ENCODE measurements around the gene ZMYND12.
A peak's percentile ranks its signal among the peaks of the same experiment; 100 is the strongest.

Gene ZMYND12

GRCh38 chr1:42434340-42434739, 21.5 kb downstream of the ZMYND12 start:
- no peak for DNase-seq

DNA sequence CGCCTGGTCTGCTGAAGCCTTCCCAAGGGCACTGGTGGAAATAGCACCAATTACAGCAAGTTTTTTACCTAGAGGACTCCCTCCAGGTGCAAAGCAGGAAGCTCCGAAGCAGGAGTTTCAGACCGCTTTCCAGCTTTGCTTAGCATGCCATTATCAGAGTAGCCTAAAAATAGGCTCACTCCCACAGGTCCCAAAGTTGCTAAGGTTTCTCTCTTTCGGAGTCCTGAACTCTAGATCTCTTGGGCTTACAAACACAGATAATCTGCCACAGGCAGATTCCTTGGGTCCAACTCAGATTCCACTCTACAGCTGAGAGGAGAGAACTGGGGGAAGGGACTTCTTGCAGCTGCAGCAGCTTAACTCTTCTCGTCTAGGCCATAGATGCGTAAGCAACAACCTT, 22.5 kb downstream of the ZMYND12 start:
- DNase-seq = no peak

DNA sequence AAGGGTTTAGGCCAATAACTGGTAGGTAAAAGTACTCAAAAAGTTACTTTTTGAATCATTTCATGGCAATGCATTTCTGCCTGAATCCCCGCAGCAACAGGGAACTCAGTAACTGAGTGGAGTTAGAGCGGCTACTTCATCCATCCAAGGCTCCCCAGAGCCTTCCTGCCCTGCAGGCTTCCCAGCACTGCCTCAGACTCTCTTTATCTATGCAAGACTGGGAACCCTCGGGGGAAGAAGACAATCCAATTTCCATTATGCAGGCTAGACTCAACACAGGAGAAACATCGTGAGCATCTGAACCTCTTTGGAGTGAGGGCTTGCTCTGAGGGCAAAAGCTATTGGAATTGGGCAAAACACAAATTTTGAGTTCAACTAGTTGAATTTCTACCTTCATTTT, 23.1 kb downstream of the ZMYND12 start:
- no peak for DNase-seq

GRCh38 chr1:42431514-42431913, 24.3 kb downstream of the ZMYND12 start:
- no peak for DNase-seq

- no peak for DNase-seq
Observed at GRCh38 chr1:42430286-42431135, 25.3 kb downstream of the ZMYND12 start.

GRCh38 chr1:42429603-42430002, 26.2 kb downstream of the ZMYND12 start:
- DNase-seq = no peak

DNA sequence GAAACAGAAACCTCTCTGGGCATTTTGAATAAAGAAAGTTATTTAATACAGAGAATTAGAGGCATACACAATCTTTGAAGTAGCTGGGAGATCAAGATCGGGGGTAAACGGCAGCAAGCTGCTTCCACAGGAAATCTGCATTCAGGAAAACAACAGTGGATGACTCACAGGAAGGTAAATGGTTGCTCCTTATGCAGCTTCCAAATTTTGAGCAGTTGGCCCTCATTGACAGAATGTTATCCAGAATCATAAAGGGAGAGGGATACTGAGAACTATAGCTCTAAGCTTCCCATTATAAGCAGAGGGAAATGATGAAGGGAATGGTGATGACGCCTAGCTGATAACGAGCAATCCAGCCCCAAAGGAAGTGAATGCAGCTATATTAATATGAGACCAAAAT, 28.6 kb downstream of the ZMYND12 start:
- DNase-seq = no peak

DNA sequence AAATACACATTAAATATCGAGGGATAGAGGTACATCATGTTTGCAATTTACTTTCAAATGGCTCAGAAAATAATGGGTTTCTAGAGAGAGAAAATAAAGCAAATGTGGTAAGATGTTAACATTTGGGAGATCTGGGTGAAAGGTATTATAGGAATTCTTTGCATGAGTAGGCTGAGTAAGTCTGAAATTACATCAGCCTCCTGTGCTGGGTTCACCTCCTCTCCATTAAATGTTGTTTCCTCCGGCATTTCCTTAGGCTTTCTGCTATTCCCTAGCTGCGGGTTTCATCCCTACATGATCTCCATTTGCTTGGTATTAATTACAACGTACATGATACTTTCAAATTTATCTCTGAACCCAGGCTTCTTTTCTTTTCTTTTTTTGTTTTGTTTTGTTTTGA, 31.6 kb downstream of the ZMYND12 start:
- DNase-seq = no peak

- DNase-seq = no peak
Observed at GRCh38 chr1:42423681-42424080, 32.1 kb downstream of the ZMYND12 start.

GRCh38 chr1:42422737-42423136, 33.1 kb downstream of the ZMYND12 start:
- DNase-seq = peak; percentile 17

GRCh38 chr1:42420911-42421585, 34.8 kb downstream of the ZMYND12 start:
- peak; percentile 98 for DNase-seq

DNA sequence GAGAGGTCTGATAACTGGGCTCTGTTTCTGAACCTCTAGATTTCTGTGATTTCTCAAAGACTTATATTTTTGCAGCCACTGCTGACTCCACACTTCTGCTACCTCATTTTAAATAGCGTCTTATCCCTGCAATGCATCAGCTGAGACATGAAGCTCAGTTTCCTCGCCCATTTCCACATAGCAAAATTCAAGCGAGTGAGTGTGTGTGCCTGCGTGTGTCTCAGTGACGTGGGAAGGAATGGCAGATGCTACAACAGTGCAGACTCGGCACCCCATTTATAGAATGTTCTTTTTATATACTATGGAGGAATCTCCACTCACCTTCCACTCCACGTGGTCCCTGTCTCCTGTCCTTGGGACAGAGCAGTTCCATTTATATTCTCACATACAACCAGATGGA, 35.7 kb downstream of the ZMYND12 start:
- DNase-seq = no peak

DNA sequence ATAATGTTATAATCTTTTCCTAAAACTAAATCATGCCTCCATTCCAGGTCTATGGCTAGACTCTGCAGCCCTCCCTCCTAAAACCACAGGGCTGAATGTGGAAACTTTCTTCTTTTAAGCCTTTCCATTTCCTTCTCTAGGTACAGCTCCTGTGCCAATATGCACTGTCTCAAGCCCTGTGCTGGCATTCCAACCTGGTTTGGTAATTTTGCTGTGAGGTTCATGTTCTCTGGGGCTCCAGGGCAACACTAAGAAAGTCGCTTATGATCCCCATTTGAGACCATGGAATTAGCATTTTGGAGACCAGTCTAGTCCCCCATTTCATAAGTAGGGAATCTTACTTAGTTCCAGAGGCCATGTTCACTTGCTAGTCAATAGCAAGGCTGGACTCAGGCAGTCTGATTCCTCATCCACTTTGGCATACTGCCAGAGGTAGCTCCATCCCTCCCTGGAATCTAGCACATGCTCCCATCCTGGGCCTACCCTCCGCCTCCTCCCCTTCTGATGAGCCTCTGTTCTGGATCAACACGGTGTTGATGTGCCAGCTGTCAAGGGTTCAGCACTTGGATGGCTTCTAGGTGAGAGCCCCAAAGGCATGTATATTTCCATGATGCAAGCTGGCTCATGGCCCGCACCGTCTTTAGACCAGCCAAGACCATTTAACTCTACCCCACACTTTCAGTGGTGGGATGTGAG, 36.5 kb downstream of the ZMYND12 start:
- peak; percentile 87 for DNase-seq

GRCh38 chr1:42418516-42418915, 37.3 kb downstream of the ZMYND12 start:
- no peak for DNase-seq

DNA sequence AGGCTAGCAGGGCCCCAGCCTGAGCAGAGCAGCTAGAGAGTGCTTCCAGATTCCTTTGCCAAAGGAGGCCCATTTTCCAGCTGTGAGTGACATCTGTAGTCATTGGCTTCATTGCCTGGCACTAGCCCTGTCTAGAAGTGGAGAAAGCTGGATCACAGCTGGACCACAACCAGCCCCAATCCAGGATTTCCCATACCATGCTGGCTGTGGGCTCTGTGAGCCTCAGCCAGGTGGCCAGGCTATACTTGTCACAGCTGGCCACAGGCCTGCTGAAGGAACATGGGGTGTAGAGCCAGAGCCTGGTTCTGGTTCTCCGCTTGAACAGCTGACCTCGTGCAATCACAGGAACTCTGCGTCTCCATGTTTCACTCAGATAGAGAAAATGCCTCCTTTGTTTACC, 38.7 kb downstream of the ZMYND12 start:
- DNase-seq = no peak

- no peak for DNase-seq
Observed at GRCh38 chr1:42414551-42415496, 41.0 kb downstream of the ZMYND12 start.

DNA sequence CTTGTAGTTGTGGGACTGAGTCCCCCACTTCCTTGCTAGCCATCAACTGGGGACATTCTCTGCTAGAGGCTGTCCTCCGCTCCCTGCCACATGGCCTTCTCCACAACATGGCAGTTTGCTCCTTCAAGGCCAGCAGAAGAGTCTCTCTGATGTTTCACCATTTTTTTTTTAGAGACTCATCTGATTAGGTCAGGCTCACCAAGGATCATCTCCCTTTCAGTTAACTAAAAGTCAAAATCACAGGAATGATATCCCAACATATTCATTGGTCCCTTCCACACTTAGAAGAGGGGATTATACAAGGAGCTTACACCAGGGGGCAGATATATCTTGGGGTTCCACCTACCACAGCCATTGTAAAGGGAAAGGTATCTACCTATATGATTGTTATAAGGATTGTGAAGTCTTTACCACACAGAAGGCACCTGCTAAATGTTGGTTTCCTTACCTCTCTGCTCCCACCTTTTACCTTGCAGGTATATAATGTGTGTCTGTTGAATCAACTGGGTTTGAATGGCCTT, 51.9 kb downstream of the ZMYND12 start:
- no peak for DNase-seq

DNA sequence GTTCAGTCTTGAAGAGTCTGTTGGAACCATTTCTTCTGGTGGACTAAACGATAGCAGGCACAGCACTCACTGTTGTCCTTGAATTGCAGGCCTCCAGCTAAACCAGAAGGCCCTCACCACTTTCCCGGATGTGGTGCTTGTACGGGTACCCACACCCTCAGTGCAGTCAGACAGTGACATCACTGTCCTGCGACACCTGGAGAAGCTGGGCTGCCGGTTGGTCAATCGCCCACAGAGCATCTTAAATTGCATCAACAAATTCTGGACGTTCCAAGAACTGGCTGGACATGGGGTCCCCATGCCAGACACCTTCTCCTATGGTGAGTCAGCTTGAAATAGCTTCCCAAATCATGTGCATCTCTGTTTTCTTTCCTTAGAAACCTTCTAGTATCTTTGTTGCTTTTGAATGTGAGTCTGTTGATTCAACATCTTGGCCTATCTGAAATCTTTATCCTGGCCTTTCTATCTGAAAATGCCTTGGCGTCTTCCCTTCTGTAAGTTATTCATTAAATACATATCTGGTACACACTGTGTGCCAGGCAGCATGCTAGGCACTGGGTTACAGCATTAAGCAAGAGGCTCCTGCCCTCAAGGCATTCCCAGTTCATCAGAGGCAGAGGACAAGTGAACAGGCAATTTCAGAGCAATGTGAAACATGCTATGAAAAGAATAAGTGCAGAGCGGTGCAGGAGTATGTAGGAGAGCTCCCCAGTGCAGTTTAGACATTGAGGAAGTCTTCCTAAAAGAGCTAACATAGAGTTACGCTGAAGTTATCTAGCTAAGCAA, 56.3 kb downstream of the ZMYND12 start:
- DNase-seq = no peak

DNA sequence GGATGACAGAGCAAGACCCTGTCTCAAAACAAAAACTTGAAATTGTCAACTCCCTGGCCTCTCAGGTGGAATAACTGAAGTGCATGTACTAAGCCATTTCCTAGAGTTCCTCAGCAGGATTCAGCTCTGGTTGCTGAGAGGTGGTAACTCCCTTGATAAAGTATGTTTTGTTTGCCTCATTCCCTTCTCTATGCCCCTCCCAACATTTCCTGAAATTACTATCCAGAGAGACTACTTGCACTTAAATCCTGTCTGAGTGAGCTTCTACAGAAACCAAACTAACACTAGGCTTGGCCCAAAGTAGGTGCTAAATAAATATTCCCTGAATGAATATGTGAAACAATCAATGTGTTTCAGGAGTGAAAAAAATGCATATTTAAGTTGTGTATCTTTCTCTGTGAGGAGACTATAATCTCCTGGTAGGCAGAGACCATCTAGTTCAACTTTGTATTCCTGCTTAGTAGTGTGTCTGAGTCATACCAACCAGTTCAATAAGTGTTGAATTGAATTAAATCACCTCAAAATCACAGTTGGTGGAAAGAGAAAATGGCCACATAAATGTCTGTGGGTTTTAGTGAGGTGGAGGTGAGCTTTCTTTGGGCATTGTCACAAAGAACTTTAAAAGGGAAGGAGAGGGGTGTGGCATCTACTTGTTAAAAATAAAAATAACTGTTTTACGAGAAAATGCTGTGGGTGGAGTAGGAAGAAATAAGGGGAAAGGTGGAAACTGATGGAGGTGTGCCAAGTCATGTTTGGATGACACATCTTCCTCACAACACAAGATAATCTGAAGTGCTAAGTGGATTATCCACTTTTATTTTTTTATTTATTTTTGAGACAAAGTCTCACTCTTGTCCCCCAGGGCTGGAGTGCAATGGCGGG, 62.6 kb downstream of the ZMYND12 start:
- no peak for DNase-seq

DNA sequence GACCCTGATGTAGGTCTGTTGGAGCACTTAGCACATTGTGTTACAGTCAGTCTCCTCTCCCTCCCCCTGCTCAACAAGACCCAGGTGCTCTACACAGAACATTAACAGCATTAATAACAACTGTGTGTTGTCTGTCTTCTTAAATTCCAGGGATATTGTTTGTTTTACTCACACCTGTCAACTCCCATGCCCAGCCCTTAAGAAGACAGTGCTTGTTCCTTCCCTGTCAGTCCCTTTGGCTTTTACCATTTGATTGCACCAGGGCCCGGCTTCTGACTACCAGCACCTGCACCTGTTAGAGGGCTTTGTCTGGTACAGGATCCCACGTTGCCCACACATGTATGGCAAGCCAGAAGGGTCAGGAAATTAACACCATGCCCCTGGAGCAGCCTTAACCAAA, 63.6 kb downstream of the ZMYND12 start:
- DNase-seq = no peak

DNA sequence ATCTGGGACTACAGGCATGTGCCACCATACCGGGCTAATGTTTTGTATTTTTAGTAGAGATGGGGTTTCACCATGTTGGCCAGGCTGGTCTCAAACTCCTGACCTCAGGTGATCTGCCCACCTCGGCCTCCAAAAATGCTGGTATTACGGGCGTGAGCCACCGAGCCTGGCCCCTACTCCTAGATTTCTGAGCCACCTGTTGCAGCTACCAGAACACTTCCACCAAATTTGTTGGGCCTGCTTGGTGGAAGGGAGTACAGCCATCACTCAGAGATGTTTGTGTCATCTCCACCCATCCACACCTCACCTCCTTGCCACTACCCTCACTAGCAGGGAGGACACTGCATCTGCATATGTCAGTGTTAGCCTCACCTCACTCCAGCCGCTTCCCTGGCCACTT, 69.8 kb downstream of the ZMYND12 start:
- DNase-seq = no peak
